GM23248 (cell line): Measurements from ENCODE around the gene ACTL8. TPM values are rescaled to one million over a fixed set of nuclear protein-coding genes. Genes with fewer than 3 reads are reported as not detected.

ENCODE experiments used
- DNase-seq: peaks from one replicate; pipeline ENCODE4 v3.0.0-alpha.2; 2015
- H2AFZ ChIP-seq: fragments of 200-600 bp; sonication (generic); 2 replicates; pipeline ENCODE4 v1.6.1; 2016; ENCODE audit warnings: antibody characterized with exemption
- H3F3A ChIP-seq: fragments of 200-600 bp; sonication (generic); 2 replicates; pipeline ENCODE4 v1.6.1; 2016; ENCODE audit warnings: mild to moderate bottlenecking, antibody characterized with exemption, mixed run types; ENCODE audit not compliant: insufficient read depth
- H3K27ac ChIP-seq: fragments of 200-600 bp; sonication (generic); 2 replicates; pipeline ENCODE4 v1.5.1; 2016; ENCODE audit warnings: mild to moderate bottlenecking
- H3K27me3 ChIP-seq: fragments of 200-600 bp; sonication (generic); replicated peaks from 2 replicates; pipeline ENCODE4 v1.6.1; 2016; ENCODE audit warnings: mild to moderate bottlenecking; ENCODE audit not compliant: insufficient read depth
- H3K36me3 ChIP-seq: fragments of 200-600 bp; sonication (generic); 2 replicates; pipeline ENCODE4 v1.6.1; 2016; ENCODE audit warnings: low read depth, mild to moderate bottlenecking
- H3K4me1 ChIP-seq: fragments of 200-600 bp; sonication (generic); 2 replicates; pipeline ENCODE4 v1.6.1; 2016; ENCODE audit warnings: mild to moderate bottlenecking; ENCODE audit not compliant: insufficient read depth
- H3K4me2 ChIP-seq: fragments of 200-600 bp; sonication (generic); one replicate; pipeline ENCODE4 v1.6.1; 2016; ENCODE audit warnings: mild to moderate bottlenecking; ENCODE audit not compliant: unreplicated experiment
- H3K4me3 ChIP-seq: fragments of 200-600 bp; sonication (generic); 2 replicates; pipeline ENCODE4 v1.5.1; 2016; ENCODE audit warnings: mild to moderate bottlenecking
- H3K79me2 ChIP-seq: fragments of 200-600 bp; sonication (generic); 2 replicates; pipeline ENCODE4 v1.6.1; 2016; ENCODE audit warnings: mild to moderate bottlenecking; ENCODE audit not compliant: insufficient read depth
- H3K9ac ChIP-seq: fragments of 200-600 bp; sonication (generic); 2 replicates; pipeline ENCODE4 v1.6.1; 2016; ENCODE audit warnings: mild to moderate bottlenecking
- H3K9me2 ChIP-seq: fragments of 200-600 bp; sonication (generic); 2 replicates; pipeline ENCODE4 v1.6.1; 2016; ENCODE audit warnings: mixed run types, mild to moderate bottlenecking, moderate library complexity; ENCODE audit not compliant: insufficient read depth
- H3K9me3 ChIP-seq: fragments of 200-600 bp; sonication (generic); one replicate; pipeline ENCODE4 v1.6.1; 2017; ENCODE audit warnings: low read depth
- H4K20me1 ChIP-seq: fragments of 200-600 bp; sonication (generic); 2 replicates; pipeline ENCODE4 v1.6.0; 2016; ENCODE audit not compliant: insufficient read depth
- EZH2 ChIP-seq: fragments of 200-600 bp; sonication (generic); IDR thresholded peaks from 2 replicates; pipeline ENCODE4 v1.6.1; 2018; ENCODE audit warnings: antibody characterized with exemption, mild to moderate bottlenecking; ENCODE audit not compliant: insufficient read depth, poor library complexity, severe bottlenecking
- EZH2phosphoT487 ChIP-seq: fragments of 200-600 bp; sonication (generic); IDR thresholded peaks from 2 replicates; pipeline ENCODE4 v1.6.1; 2018; ENCODE audit warnings: antibody characterized with exemption, moderate library complexity, mild to moderate bottlenecking, low read depth; ENCODE audit not compliant: insufficient read depth
- WGBS, 2 experiments: methylation state at CpG; one replicate each; pipeline ENCODE4 v1.1.6; 2015 to 2017; ENCODE audit warnings: low lambda C conversion rate in 2 of 2, low coverage in 1 of 2; ENCODE audit errors: missing lambda C conversion rate in 2 of 2; 5-methylcytosine and 5-hydroxymethylcytosine counted together
- in situ Hi-C: fragments of 300-500 bp; cut with MboI; formaldehyde crosslinking; loops from 2 replicates; pipeline ENCODE4 v1.15.0; 2020
- polyA plus RNA-seq: library from polyadenylated mRNA; unstranded; fragments of >200 nt; fragmentation: Nextera tagmentation; extraction: Ambion mirVana; gene quantifications from 2 replicates; pipeline ENCODE4 v1.2.1, GENCODE V29; 2016
- total RNA-seq: library from RNA; depleted of rRNA; stranded (reverse); fragments of >200 nt; shearing (Covaris generic); gene quantifications from 2 replicates; pipeline ENCODE4 v1.2.3, GENCODE V29; 2014

The ACTL8 gene
- total and polyA plus RNA-seq, 2 experiments from 2014 or later: 0.11 TPM; not detected in 1

- Histone ChIP-seq H3F3A (no peaks in the 10 kb centered on the region), H3K36me3 (no peaks in the 10 kb centered on the region), H3K4me2 (no peak overlapping the region), H3K4me3 (no peak overlapping the region), H2AFZ (no peak overlapping the region), H4K20me1 (no peaks in the 10 kb centered on the region), H3K27me3 (no peaks in the 10 kb centered on the region; the same call in 1 of the 2 replicates), H3K79me2 (no peaks in the 10 kb centered on the region), H3K9me2 (no peaks in the 10 kb centered on the region), H3K27ac (no peak overlapping the region), H3K9me3 (no peaks in the 10 kb centered on the region), H3K9ac (no peak overlapping the region), H3K4me1 (no peaks in the 10 kb centered on the region)
- in situ Hi-C loops: loop anchor here (10.0 kb wide), 1 partner anchor 155 kb away; no protein-coding TSS in a partner anchor
- WGBS, 2 experiments: 69 to 72% methylated on average over 8 of the region's 8 CpGs
- DNase-seq: no peak
- no peak for TF ChIP-seq EZH2phosphoT487
- no peak for TF ChIP-seq EZH2
Measured at GRCh38 chr1:17820198-17820597, 65.1 kb downstream of the ACTL8 start.

DNA sequence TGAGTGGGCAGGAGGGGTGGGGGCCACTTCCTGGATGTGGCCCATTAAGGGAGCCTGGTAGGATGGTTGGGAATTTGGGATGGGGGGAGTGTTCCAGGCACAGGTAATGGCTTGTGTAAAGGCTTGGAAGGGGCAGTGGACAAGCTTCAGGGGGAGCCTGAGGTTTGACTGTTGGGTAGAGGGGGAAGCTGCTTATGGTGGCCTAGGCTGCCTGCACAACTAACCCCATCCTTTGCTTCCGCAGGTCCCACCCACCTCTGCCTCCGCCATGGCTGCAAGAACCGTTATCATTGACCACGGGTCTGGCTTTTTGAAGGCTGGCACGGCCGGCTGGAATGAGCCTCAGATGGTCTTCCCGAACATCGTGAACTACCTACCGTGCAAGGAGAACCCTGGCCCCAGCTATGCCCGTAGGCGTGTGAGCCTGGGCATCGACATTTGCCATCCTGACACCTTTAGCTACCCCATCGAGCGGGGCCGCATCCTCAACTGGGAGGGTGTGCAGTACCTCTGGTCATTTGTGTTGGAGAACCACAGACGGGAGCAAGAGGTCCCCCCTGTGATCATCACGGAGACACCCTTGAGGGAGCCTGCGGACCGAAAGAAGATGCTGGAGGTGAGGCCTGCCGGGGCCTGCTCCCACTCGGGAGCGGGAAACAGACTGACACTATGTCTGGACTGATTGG, 67.8 kb downstream of the ACTL8 start:
- Histone ChIP-seq H3K9me3 (no peaks in the 10 kb centered on the region), H3K36me3 (no peaks in the 10 kb centered on the region), H3K4me3 (no peak overlapping the region), H3F3A (no peaks in the 10 kb centered on the region), H2AFZ (no peak overlapping the region), H3K9me2 (no peaks in the 10 kb centered on the region), H3K4me1 (no peaks in the 10 kb centered on the region), H3K27ac (no peak overlapping the region), H3K9ac (no peak overlapping the region), H4K20me1 (no peaks in the 10 kb centered on the region), H3K27me3 (no peaks in the 10 kb centered on the region), H3K4me2 (no peak overlapping the region), H3K79me2 (no peaks in the 10 kb centered on the region)
- TF ChIP-seq EZH2: no peak
- no peak for TF ChIP-seq EZH2phosphoT487
- in situ Hi-C loops: loop anchor here (10.0 kb wide), 1 partner anchor 158 kb away; no protein-coding TSS in a partner anchor
- 90 to 93% methylated on average over 22 of the region's 22 CpGs for WGBS, 2 experiments
- DNase-seq: no peak

DNA sequence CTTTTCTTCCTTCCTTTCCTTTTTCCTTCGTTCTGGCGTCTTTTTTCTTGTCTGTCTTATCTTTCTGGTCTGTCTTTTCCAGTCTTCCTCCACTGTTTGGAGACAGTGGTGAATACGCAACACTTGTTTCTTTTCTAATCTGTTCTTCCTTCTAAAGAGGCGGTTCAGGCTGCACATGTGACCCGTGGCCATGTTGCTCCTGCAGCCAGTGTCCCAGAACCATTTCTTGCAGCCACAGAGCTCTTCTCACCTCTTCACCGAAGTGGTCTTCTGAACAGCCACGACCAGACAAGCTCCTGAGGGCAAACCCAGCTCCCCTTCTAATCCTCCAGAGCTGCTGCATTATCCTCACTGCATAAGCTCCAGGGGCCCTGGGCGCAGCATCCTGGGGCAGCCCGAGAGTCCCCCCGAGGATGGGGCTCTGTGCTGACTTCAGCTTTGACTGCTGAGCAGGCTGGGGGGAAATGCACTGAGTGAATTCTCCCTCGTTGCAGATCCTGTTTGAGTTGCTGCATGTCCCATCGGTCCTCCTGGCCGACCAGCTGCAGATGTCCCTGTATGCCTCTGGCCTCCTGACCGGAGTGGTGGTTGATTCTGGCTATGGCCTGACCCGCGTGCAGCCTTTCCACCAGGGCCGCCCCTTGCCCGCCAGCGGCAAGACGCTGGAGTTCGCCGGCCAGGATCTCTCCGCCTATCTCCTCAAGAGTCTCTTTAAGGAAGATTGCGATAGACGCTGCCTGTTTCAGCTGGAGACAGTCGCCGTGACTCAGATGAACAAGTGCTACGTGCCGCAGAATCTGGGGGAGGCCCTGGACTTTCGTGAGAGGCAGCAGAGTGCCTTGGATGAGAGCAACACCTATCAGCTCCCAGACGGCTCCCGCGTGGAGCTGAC, 70.4 kb downstream of the ACTL8 start:
- Histone ChIP-seq H3K79me2 (no peaks in the 10 kb centered on the region), H3K4me2 (no peak overlapping the region), H4K20me1 (no peaks in the 10 kb centered on the region), H2AFZ (no peak overlapping the region), H3K9me3 (no peaks in the 10 kb centered on the region), H3F3A (no peaks in the 10 kb centered on the region), H3K4me1 (no peaks in the 10 kb centered on the region), H3K27ac (no peak overlapping the region), H3K4me3 (no peak overlapping the region), H3K27me3 (no peaks in the 10 kb centered on the region), H3K9ac (no peak overlapping the region), H3K36me3 (no peaks in the 10 kb centered on the region), H3K9me2 (no peaks in the 10 kb centered on the region)
- WGBS, 2 experiments: 73 to 76% methylated on average over 31 to 33 of the region's 33 CpGs
- TF ChIP-seq EZH2: no peak
- no peak for TF ChIP-seq EZH2phosphoT487
- in situ Hi-C loops: loop anchor here (10.0 kb wide), 1 partner anchor 161 kb away; no protein-coding TSS in a partner anchor
- DNase-seq: no peak

- no peaks in the 10 kb centered on the region for H3K27me3 ChIP-seq
- no peaks in the 10 kb centered on the region for H3K4me1 ChIP-seq
- H3K36me3 ChIP-seq: no peaks in the 10 kb centered on the region
- H3K9me2 ChIP-seq: no peaks in the 10 kb centered on the region
- no peaks in the 10 kb centered on the region for H4K20me1 ChIP-seq
- H3K9me3 ChIP-seq: no peaks in the 10 kb centered on the region
- no peak overlapping the region for H3K4me2 ChIP-seq
- no peaks in the 10 kb centered on the region for H3F3A ChIP-seq
- no peak overlapping the region for H3K9ac ChIP-seq
- H3K4me3 ChIP-seq: no peak overlapping the region
- no peaks in the 10 kb centered on the region for H3K79me2 ChIP-seq
- TF ChIP-seq EZH2phosphoT487: no peak
- in situ Hi-C loops: loop anchor here (10.0 kb wide), 1 partner anchor 161 kb away; no protein-coding TSS in a partner anchor
- H3K27ac ChIP-seq: no peak overlapping the region
- peak; percentile 66 for DNase-seq
- WGBS, 2 experiments: 24 to 27% methylated on average over 16 of the region's 16 CpGs
- no peak overlapping the region for H2AFZ ChIP-seq
Measured at GRCh38 chr1:17826165-17826488, 71.0 kb downstream of the ACTL8 start.
